NCI-H345 (cell line): Measurements from ENCODE around the gene SPESP1.

Experiments used
- DNase-seq: peaks from one replicate; lab custom pipeline; 2025; lab: John Stamatoyannopoulos, UW

The SPESP1 gene

GRCh38 chr15:68930268-68931022, at the start of gene SPESP1:
Gene SPESP1, plus strand, starts transcription at chr15:68930525. Its CDS starts 129 bp downstream, at chr15:68930654.
- no peak for DNase-seq

GRCh38 chr15:68885070-68885469, 45.3 kb upstream of the SPESP1 start:
- DNase-seq, result no peak

GRCh38 chr15:68887120-68887519, 43.2 kb upstream of the SPESP1 start:
- DNase-seq, result no peak

- no peak for DNase-seq
Observed at GRCh38 chr15:68887819-68888218, 42.5 kb upstream of the SPESP1 start.

- DNase-seq, result no peak
Observed at GRCh38 chr15:68888419-68888818, 41.9 kb upstream of the SPESP1 start.

GRCh38 chr15:68894208-68894607, 36.1 kb upstream of the SPESP1 start:
- DNase-seq, result no peak

- DNase-seq, result no peak
Observed at GRCh38 chr15:68896178-68896577, 34.1 kb upstream of the SPESP1 start.

- no peak for DNase-seq
Observed at GRCh38 chr15:68897016-68897415, 33.3 kb upstream of the SPESP1 start.

- DNase-seq, result no peak
Observed at GRCh38 chr15:68900027-68900426, 30.3 kb upstream of the SPESP1 start.

GRCh38 chr15:68907396-68907923, 22.9 kb upstream of the SPESP1 start:
- DNase-seq, result no peak

GRCh38 chr15:68909601-68910100, 20.7 kb upstream of the SPESP1 start:
- no peak for DNase-seq

GRCh38 chr15:68910341-68910740, 20.0 kb upstream of the SPESP1 start:
- DNase-seq, result no peak

GRCh38 chr15:68910816-68911215, 19.5 kb upstream of the SPESP1 start:
- no peak for DNase-seq

- DNase-seq, result no peak
Observed at GRCh38 chr15:68921926-68922325, 8.4 kb upstream of the SPESP1 start.

- DNase-seq, result peak; percentile 67
Observed at GRCh38 chr15:68924866-68925560, 5.3 kb upstream of the SPESP1 start.

GRCh38 chr15:68933001-68933400, 2.7 kb downstream of the SPESP1 start:
- no peak for DNase-seq

GRCh38 chr15:68934341-68934740, 4.0 kb downstream of the SPESP1 start:
- DNase-seq, result no peak

- DNase-seq, result no peak
Observed at GRCh38 chr15:68935400-68935937, 5.1 kb downstream of the SPESP1 start.

- DNase-seq, result no peak
Observed at GRCh38 chr15:68939501-68939900, 9.2 kb downstream of the SPESP1 start.

GRCh38 chr15:68951813-68952212, 21.5 kb downstream of the SPESP1 start:
- DNase-seq, result no peak

- DNase-seq, result no peak
Observed at GRCh38 chr15:68957696-68958095, 27.4 kb downstream of the SPESP1 start.

GRCh38 chr15:68958597-68958996, 28.3 kb downstream of the SPESP1 start:
- DNase-seq, result no peak

- no peak for DNase-seq
Observed at GRCh38 chr15:68962465-68962864, 32.1 kb downstream of the SPESP1 start.
